Stimulated activated naive CD8-positive, alpha-beta T cell treated with anti-CD3 and anti-CD28 coated beads, Interleukin-15, Interleukin-2, amounts not matched to agents 100 U/mL and 50 U/mL, for 24 hours (primary cell): ENCODE measurements around the gene GNE.
"Not testable (repeated sequence)": the region's sequence is repeated elsewhere in the genome, so short reads cannot be mapped to it uniquely, and the experiment has no call there.

Experiments used
- ATAC-seq: fragments of 150-1000 bp; cut with Tn5 transposase; one replicate; pipeline ENCODE4 v1.10.0; 2021
- DNase-seq: peaks from one replicate; pipeline ENCODE4 v3.0.0; 2021

The GNE gene

GRCh38 chr9:36264896-36265295, 6.6 kb upstream of the GNE start:
- DNase-seq, result no peak
- ATAC-seq, result no peak

- DNase-seq, result no peak
- ATAC-seq, result no peak
Measured at GRCh38 chr9:36263683-36264082, 5.4 kb upstream of the GNE start.

GRCh38 chr9:36258996-36259533, 817 bp upstream of the GNE start:
- ATAC-seq (no peak), DNase-seq (no peak)

GRCh38 chr9:36251428-36251827, 6.8 kb downstream of the GNE start:
- DNase-seq, result no peak
- no peak for ATAC-seq

GRCh38 chr9:36250079-36250478, 8.2 kb downstream of the GNE start:
- no peak for ATAC-seq
- no peak for DNase-seq

- DNase-seq (no peak), ATAC-seq (no peak)
Measured at GRCh38 chr9:36249189-36249588, 9.1 kb downstream of the GNE start.

GRCh38 chr9:36248061-36248460, 10.2 kb downstream of the GNE start:
- not testable (repeated sequence) for DNase-seq

GRCh38 chr9:36247356-36247755, 10.9 kb downstream of the GNE start:
- DNase-seq (no peak), ATAC-seq (no peak)

More at GRCh38 chr9:36248061-36248460, 10.2 kb downstream of the GNE start:
- ATAC-seq, result peak; percentile 63

- no peak for ATAC-seq
- no peak for DNase-seq
Measured at GRCh38 chr9:36245906-36246305, 12.3 kb downstream of the GNE start.

GRCh38 chr9:36239675-36240074, 18.6 kb downstream of the GNE start:
- DNase-seq, ATAC-seq: not testable (repeated sequence)

GRCh38 chr9:36239205-36239604, 19.0 kb downstream of the GNE start:
- ATAC-seq, DNase-seq: not testable (repeated sequence)

- ATAC-seq (no peak), DNase-seq (no peak)
Measured at GRCh38 chr9:36237230-36237629, 21.0 kb downstream of the GNE start.

GRCh38 chr9:36222449-36222848, 35.8 kb downstream of the GNE start:
- DNase-seq (no peak), ATAC-seq (no peak)

- ATAC-seq (no peak), DNase-seq (no peak)
Measured at GRCh38 chr9:36221667-36222066, 36.6 kb downstream of the GNE start.

GRCh38 chr9:36218411-36218901, 39.8 kb downstream of the GNE start:
- ATAC-seq (peak; percentile 78), DNase-seq (peak; percentile 11)

- ATAC-seq (no peak), DNase-seq (no peak)
Measured at GRCh38 chr9:36218011-36218410, 40.2 kb downstream of the GNE start.

GRCh38 chr9:36217256-36217968, 40.8 kb downstream of the GNE start:
- DNase-seq, result no peak
- ATAC-seq, result no peak

- no peak for DNase-seq
- ATAC-seq, result no peak
Measured at GRCh38 chr9:36214571-36214970, 43.7 kb downstream of the GNE start.

GRCh38 chr9:36213989-36214388, 44.3 kb downstream of the GNE start:
- DNase-seq (no peak), ATAC-seq (no peak)

GRCh38 chr9:36213387-36213786, 44.9 kb downstream of the GNE start:
- DNase-seq (no peak), ATAC-seq (no peak)

- ATAC-seq (no peak), DNase-seq (no peak)
Measured at GRCh38 chr9:36211510-36211909, 46.7 kb downstream of the GNE start.

GRCh38 chr9:36210722-36211121, 47.5 kb downstream of the GNE start:
- no peak for DNase-seq
- no peak for ATAC-seq

GRCh38 chr9:36208521-36209253, 49.6 kb downstream of the GNE start:
- ATAC-seq, result no peak
- no peak for DNase-seq
